B cell (primary cell): ENCODE data around the gene PALLD.

ENCODE experiments used
- CTCF ChIP-seq: fragments of 200-600 bp; IDR thresholded peaks from one replicate; pipeline ENCODE4 v1.8.0; 2022; ENCODE audit warnings: antibody characterized with exemption, mild to moderate bottlenecking
- EZH2 ChIP-seq: IDR thresholded peaks from 2 replicates; pipeline ENCODE4 v1.6.1; 2012; ENCODE audit warnings: borderline replicate concordance, low read depth, mild to moderate bottlenecking, moderate library complexity, low read length; ENCODE audit not compliant: insufficient read depth, poor library complexity, severe bottlenecking

GRCh38 chr4:168720396-168720900 lies 223.6 kb downstream of the PALLD start:
- TF ChIP-seq CTCF (no peak), EZH2 (no peak)
